ENCODE data around the gene SLC2A2.

The SLC2A2 gene

DNA sequence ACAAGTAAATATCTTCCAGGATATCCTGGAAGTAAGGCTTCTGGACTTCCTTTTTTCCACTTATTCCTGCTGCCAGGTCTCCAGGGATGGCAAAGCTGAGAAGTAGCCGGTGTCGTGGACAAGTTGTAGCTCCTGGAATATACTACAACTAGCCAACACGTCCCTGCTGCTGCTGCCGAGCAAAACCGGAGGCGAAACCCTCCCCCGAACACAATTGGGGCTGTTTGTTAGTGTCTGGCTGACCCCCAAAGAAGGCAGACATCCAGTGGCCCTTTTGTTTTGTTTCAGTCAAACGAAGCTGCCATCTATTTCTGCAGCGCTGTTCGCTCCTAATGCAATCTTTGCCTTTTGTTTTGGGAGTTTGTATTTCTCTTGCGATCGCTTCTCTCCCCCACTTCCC lies 72.8 kb downstream of the SLC2A2 start:
- Histone ChIP-seq H3K36me3 (ENCODE audit: insufficient read depth, low read length) (no peaks in the 10 kb centered on the region), H3K9me3 (ENCODE audit: insufficient read depth, low read depth, low read length) (no peaks in the 10 kb centered on the region), H3K4me1 (ENCODE audit: insufficient read depth, low read length) (no peaks in the 10 kb centered on the region), H3K9ac (ENCODE audit: low read depth, low read length) (no peak overlapping the region), H3K4me3 (ENCODE audit: low read length) (no peak overlapping the region), H3K27me3 (ENCODE audit: insufficient read depth, low read length) (no peaks in the 10 kb centered on the region), H3K27ac (ENCODE audit: low read depth, low read length) (no peak overlapping the region)
- 86% methylated on average over 12 of the region's 12 CpGs for WGBS

DNA sequence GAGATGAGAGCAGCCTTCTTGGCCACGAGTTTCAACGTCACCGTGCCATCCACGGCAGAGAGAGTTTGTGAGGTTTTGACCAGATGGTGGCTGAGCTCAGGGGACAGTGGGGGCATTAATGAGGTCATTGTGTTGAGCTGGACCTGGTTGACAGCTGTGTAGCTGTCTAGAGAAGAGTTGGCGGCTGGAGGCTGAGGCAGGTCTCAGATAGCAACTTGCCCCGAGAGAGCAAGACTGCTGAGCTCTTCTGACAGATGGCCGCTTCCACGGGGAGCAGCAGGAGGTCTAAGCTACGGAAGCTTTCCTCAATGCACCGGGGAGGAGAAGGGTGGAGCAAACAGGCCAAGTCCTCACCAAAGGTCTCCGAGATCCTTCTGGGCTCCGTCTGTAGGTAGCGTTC lies 73.3 kb downstream of the SLC2A2 start:
- WGBS = 77% methylated on average over 13 of the region's 13 CpGs
- Histone ChIP-seq H3K4me1 (ENCODE audit: insufficient read depth, low read length) (no peaks in the 10 kb centered on the region), H3K9me3 (ENCODE audit: insufficient read depth, low read depth, low read length) (no peaks in the 10 kb centered on the region), H3K4me3 (ENCODE audit: low read length) (no peak overlapping the region), H3K27me3 (ENCODE audit: insufficient read depth, low read length) (no peaks in the 10 kb centered on the region), H3K27ac (ENCODE audit: low read depth, low read length) (no peak overlapping the region), H3K9ac (ENCODE audit: low read depth, low read length) (no peak overlapping the region), H3K36me3 (ENCODE audit: insufficient read depth, low read length) (no peaks in the 10 kb centered on the region)

DNA sequence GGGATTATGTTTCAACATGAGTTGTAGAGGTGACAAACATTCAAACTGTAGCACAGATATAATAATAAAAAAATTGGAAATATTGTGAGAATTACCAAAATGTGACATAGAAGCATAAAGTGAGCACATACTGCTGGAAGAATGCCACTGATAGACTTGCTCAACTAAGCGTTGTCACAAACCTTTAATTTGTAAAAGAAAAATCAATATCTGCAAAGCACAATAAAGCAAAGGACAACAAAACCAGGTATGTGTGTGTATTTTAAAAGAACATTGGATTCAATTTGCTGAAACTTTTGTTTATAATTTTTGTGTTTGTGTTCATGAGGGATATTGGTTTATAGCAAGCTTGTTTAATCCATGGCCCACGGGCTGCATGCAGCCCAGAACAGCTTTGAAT lies 77.3 kb downstream of the SLC2A2 start:
- Histone ChIP-seq H3K36me3 (ENCODE audit: insufficient read depth, low read length) (no peaks in the 10 kb centered on the region), H3K4me1 (ENCODE audit: insufficient read depth, low read length) (no peaks in the 10 kb centered on the region), H3K9me3 (ENCODE audit: insufficient read depth, low read depth, low read length) (peaks cover 21% of the 10 kb centered on the region), H3K27ac (ENCODE audit: low read depth, low read length) (no peak overlapping the region), H3K9ac (ENCODE audit: low read depth, low read length) (no peak overlapping the region), H3K27me3 (ENCODE audit: insufficient read depth, low read length) (no peaks in the 10 kb centered on the region), H3K4me3 (ENCODE audit: low read length) (no peak overlapping the region)
- 95% methylated on average over 2 of the region's 2 CpGs for WGBS

DNA sequence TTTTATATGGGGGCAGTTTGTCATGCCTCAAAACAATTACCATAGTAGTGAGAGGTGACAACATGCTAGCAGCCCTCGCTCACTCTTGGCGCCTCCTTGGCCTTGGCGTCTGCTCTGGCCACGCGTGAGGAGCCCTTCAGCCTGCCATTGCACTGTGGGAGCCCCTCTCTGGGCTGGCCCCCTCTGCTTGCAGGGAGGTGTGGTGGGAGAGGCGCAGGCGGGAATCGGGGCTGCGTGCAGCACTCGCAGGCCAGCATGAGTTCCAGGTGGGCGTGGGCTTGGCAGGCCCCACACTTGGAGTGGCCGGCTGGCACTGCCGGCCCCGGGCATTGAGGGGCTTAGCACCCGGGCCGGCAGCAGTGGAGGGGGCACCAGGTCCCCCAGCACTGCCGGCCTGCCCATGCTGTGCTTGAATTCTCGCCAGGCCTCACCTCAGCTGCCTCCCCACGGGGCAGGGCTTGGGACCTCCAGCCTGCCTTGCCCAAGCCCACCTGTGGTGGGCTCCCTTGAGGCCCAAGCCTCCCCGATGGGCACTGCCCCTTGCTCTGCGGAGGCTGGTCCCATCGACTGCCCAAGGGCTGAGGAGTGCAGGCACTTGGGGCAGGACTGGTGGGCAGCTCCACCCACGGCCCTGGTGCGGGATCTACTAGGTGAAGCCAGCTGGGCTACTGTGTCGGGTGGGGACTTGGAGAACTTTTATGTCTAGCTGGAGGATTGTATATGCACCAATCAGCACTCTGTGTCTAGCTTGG lies 79.3 kb downstream of the SLC2A2 start:
- no peaks in the 10 kb centered on the region for H3K36me3 ChIP-seq (ENCODE audit: insufficient read depth, low read length)
- WGBS = 96% methylated on average over 25 of the region's 25 CpGs
- H3K27me3 ChIP-seq (ENCODE audit: insufficient read depth, low read length) = no peaks in the 10 kb centered on the region

More for the DNA sequence above, 79.3 kb downstream of the SLC2A2 start:
- no peak overlapping the region for H3K27ac ChIP-seq (ENCODE audit: low read depth, low read length)
- H3K4me1 ChIP-seq (ENCODE audit: insufficient read depth, low read length) = no peaks in the 10 kb centered on the region
- peaks cover 21% of the 10 kb centered on the region for H3K9me3 ChIP-seq (ENCODE audit: insufficient read depth, low read depth, low read length)
- no peak overlapping the region for H3K9ac ChIP-seq (ENCODE audit: low read depth, low read length)
- no peak overlapping the region for H3K4me3 ChIP-seq (ENCODE audit: low read length)

All from HUES64 (cell line).